HG02943 (cell line): ENCODE measurements around the gene ADAMTS2.
"Not testable (repeated sequence)": the region's sequence is repeated elsewhere in the genome, so short reads cannot be mapped to it uniquely, and the experiment has no call there.

Experiments used
- ATAC-seq: cut with Tn5 transposase; IDR thresholded peaks from one replicate; pipeline ENCODE4 v1.9.1; 2021; ENCODE audit warnings: mild to moderate bottlenecking, low read depth, moderate library complexity; ENCODE audit not compliant: unreplicated experiment

ADAMTS2 gene

GRCh38 chr5:179122411-179123108 is 222.7 kb downstream of the ADAMTS2 start:
- no peak for ATAC-seq

GRCh38 chr5:179121667-179122111 is 223.6 kb downstream of the ADAMTS2 start:
- no peak for ATAC-seq

GRCh38 chr5:179120951-179121666 is 224.2 kb downstream of the ADAMTS2 start:
- no peak for ATAC-seq

- no peak for ATAC-seq
These were observed 224.8 kb downstream of the ADAMTS2 start for GRCh38 chr5:179120421-179120861.

GRCh38 chr5:179119415-179120170 is 225.7 kb downstream of the ADAMTS2 start:
- no peak for ATAC-seq

GRCh38 chr5:179118756-179119414 is 226.4 kb downstream of the ADAMTS2 start:
- ATAC-seq, result no peak

- no peak for ATAC-seq
These were observed 226.9 kb downstream of the ADAMTS2 start for GRCh38 chr5:179118338-179118737.

GRCh38 chr5:179115845-179116524 is 229.3 kb downstream of the ADAMTS2 start:
- ATAC-seq, result no peak

GRCh38 chr5:179115307-179115706 is 230.0 kb downstream of the ADAMTS2 start:
- ATAC-seq, result no peak

GRCh38 chr5:179114756-179115155 is 230.5 kb downstream of the ADAMTS2 start:
- no peak for ATAC-seq

- ATAC-seq, result no peak
These were observed 231.2 kb downstream of the ADAMTS2 start for GRCh38 chr5:179113945-179114641.

GRCh38 chr5:179113143-179113530 is 232.1 kb downstream of the ADAMTS2 start:
- ATAC-seq, result no peak

GRCh38 chr5:179112469-179113142 is 232.7 kb downstream of the ADAMTS2 start:
- no peak for ATAC-seq

GRCh38 chr5:179111267-179112207 is 233.7 kb downstream of the ADAMTS2 start:
- ATAC-seq, result no peak

GRCh38 chr5:179110528-179110927 is 234.7 kb downstream of the ADAMTS2 start:
- no peak for ATAC-seq

GRCh38 chr5:179101282-179101681 is 244.0 kb downstream of the ADAMTS2 start:
- ATAC-seq, result not testable (repeated sequence)

- ATAC-seq, result no peak
These were observed 255.8 kb downstream of the ADAMTS2 start for GRCh38 chr5:179089502-179089901.

- ATAC-seq, result no peak
These were observed 264.5 kb downstream of the ADAMTS2 start for GRCh38 chr5:179080724-179081123.
